ENCODE measurements around the gene BAZ2B.

Gene BAZ2B

DNA sequence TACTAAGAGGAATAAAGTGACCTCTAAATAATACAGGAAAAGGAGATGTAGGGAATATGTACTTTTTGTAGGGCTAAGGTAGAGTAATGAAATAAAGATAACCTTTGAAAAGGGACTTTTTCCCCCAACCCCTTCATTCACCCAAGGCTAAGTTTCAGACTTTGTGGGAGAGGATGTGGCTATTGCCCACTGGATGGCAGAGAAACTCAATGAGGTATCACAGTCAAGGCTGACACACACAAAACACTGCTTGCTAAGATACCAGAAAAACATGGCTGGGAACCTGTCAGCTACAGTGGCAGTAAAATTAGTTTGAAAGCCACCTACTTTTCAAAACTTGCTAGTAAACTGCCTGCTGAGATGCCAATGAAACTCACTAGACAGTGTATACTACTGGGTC lies 171.0 kb downstream of the BAZ2B start:
- no peak for TF ChIP-seq ZC3H10 (CRISPR knock-in tag; IDR thresholded peaks at IDR 0.05)
- TF ChIP-seq, protein P1, sequence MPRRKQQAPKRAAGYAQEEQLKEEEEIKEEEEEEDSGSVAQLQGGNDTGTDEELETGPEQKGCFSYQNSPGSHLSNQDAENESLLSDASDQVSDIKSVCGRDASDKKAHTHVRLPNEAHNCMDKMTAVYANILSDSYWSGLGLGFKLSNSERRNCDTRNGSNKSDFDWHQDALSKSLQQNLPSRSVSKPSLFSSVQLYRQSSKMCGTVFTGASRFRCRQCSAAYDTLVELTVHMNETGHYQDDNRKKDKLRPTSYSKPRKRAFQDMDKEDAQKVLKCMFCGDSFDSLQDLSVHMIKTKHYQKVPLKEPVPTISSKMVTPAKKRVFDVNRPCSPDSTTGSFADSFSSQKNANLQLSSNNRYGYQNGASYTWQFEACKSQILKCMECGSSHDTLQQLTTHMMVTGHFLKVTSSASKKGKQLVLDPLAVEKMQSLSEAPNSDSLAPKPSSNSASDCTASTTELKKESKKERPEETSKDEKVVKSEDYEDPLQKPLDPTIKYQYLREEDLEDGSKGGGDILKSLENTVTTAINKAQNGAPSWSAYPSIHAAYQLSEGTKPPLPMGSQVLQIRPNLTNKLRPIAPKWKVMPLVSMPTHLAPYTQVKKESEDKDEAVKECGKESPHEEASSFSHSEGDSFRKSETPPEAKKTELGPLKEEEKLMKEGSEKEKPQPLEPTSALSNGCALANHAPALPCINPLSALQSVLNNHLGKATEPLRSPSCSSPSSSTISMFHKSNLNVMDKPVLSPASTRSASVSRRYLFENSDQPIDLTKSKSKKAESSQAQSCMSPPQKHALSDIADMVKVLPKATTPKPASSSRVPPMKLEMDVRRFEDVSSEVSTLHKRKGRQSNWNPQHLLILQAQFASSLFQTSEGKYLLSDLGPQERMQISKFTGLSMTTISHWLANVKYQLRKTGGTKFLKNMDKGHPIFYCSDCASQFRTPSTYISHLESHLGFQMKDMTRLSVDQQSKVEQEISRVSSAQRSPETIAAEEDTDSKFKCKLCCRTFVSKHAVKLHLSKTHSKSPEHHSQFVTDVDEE (CRISPR knock-in tag; IDR thresholded peaks at IDR 0.05) = no peak
- TF ChIP-seq PPARA (CRISPR knock-in tag; IDR thresholded peaks at IDR 0.05; ENCODE audit: borderline replicate concordance) = no peak
- no peak for TF ChIP-seq TOX (CRISPR knock-in tag; IDR thresholded peaks at IDR 0.05; ENCODE audit: borderline replicate concordance)
- no peak for TF ChIP-seq GLIS3 (CRISPR knock-in tag; IDR thresholded peaks at IDR 0.05)
- TF ChIP-seq ARNTL (CRISPR knock-in tag; IDR thresholded peaks at IDR 0.05; ENCODE audit: borderline replicate concordance, low read depth) = no peak
- TF ChIP-seq ZFP3 (CRISPR knock-in tag; IDR thresholded peaks at IDR 0.05) = no peak
- TF ChIP-seq SNAI2 (CRISPR knock-in tag; IDR thresholded peaks at IDR 0.05) = no peak
- no peak for TF ChIP-seq ZNF70 (CRISPR knock-in tag; IDR thresholded peaks at IDR 0.05)
- TF ChIP-seq ESRRG (CRISPR knock-in tag; IDR thresholded peaks at IDR 0.05) = no peak
- TF ChIP-seq BACH2 (CRISPR knock-in tag; IDR thresholded peaks at IDR 0.05; ENCODE audit: borderline replicate concordance) = no peak
- ATAC-seq = no peak

DNA sequence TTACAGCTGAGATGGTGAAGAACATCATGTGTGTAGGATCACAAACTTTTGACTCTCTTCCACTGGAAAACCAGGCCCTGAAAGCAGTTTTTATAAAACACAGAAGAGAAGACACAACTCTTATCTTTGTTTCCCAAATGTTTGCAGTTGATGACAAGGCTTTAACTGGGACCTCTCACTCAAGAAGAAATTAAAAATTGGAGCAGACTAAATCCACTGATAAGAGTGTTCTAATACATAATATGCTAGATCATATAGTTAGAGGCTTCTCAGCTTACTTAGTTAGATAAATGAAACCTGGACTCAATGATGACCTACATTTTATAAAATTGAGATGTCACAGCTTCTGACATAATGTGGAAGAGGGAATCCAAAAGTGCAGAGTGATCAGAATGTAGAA lies 171.6 kb downstream of the BAZ2B start:
- ATAC-seq = no peak
- TF ChIP-seq ARNTL (CRISPR knock-in tag; IDR thresholded peaks at IDR 0.05; ENCODE audit: borderline replicate concordance, low read depth) (no peak), ZNF565 (CRISPR knock-in tag; conservative IDR thresholded peaks at IDR 0.05; ENCODE audit: low read depth) (no peak)

DNA sequence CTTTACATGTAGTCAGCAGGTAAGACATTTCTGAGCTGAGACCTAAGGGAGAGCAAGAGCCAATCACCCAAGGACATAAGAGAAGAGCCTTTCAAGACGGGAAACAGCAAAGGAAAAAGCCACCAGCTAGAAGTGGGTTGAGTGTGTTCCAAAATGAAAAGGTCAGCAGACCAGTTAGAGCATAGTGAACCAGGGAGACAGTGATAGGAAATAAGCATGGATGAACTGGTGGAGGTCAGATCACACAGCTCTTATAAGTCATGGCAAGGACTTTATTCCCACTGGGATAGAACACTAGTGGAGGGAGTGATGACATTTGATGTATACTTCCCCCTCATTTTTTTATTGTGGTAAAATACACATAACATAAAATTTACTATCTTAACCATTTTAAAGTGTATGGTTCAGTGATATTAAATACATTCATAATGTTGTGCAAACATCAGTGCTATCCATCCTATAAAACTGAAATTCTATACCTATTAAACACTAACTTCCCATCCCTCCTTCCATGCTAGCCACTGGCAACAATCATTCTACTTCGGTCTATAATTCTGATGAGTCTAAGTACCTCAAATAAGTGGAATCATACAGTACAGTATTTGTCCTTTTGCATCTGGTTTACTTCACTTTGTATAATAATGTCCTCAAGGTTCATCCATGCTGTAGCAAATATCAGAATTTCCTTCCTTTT lies 174.0 kb downstream of the BAZ2B start:
- TF ChIP-seq TCF4 (CRISPR knock-in tag; IDR thresholded peaks at IDR 0.05; ENCODE audit: borderline replicate concordance) = no peak
- no peak for ATAC-seq

DNA sequence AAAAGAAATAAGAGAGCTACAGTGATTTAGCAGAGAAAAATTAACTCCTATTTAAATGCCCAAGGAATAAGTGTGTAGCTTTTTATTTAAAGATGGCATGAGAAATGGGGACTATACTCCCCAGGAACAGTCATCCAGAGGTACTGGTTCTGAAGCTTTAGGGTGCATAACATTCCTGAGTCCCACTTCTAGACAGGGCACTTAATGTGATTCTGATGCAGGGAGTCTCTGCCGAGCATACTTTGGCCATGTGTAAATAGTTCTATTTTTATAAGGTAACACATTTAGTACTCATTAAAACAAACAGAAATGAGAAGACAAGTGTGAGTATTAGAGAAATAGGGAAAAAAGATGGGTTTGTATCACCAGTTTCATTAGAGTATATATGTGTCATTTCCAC lies 175.2 kb downstream of the BAZ2B start:
- ATAC-seq = no peak
- TF ChIP-seq ARNTL (CRISPR knock-in tag; IDR thresholded peaks at IDR 0.05; ENCODE audit: borderline replicate concordance, low read depth) (no peak), ZNF70 (CRISPR knock-in tag; IDR thresholded peaks at IDR 0.05) (no peak), ZNF8 (CRISPR knock-in tag; IDR thresholded peaks at IDR 0.05) (no peak), OSR1 (CRISPR knock-in tag; IDR thresholded peaks at IDR 0.05) (no peak), BACH2 (CRISPR knock-in tag; IDR thresholded peaks at IDR 0.05; ENCODE audit: borderline replicate concordance) (no peak), TOX (CRISPR knock-in tag; IDR thresholded peaks at IDR 0.05; ENCODE audit: borderline replicate concordance) (no peak), ESRRG (CRISPR knock-in tag; IDR thresholded peaks at IDR 0.05) (no peak), RARB (CRISPR knock-in tag; IDR thresholded peaks at IDR 0.05) (no peak)

DNA sequence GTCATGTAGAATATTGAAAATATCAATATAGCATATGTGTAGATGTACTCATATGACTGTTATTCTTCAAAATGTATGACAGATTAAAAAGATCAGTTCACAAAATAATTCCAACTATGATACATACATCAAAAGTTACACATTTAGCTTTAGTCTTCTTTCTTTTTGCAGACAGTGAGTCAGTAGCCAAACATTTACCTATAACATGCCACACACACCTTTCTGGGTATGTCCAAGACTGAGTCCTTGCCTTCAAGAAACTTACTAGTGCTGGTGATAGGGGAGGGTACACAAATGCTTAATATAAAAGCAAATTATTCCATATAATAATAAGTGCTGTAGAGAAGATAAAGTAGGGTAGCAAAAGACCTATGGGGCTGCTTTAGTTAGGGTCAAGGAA lies 176.9 kb downstream of the BAZ2B start:
- no peak for ATAC-seq

More for the DNA sequence above, 176.9 kb downstream of the BAZ2B start:
- TF ChIP-seq, protein P1 (CRISPR knock-in tag; IDR thresholded peaks at IDR 0.05) = no peak
- TF ChIP-seq ZNF70 (CRISPR knock-in tag; IDR thresholded peaks at IDR 0.05) (no peak), GLIS3 (CRISPR knock-in tag; IDR thresholded peaks at IDR 0.05) (no peak), PPARA (CRISPR knock-in tag; IDR thresholded peaks at IDR 0.05; ENCODE audit: borderline replicate concordance) (no peak), CSDC2 (CRISPR knock-in tag; IDR thresholded peaks at IDR 0.05) (no peak)
- TF ChIP-seq, protein P2, sequence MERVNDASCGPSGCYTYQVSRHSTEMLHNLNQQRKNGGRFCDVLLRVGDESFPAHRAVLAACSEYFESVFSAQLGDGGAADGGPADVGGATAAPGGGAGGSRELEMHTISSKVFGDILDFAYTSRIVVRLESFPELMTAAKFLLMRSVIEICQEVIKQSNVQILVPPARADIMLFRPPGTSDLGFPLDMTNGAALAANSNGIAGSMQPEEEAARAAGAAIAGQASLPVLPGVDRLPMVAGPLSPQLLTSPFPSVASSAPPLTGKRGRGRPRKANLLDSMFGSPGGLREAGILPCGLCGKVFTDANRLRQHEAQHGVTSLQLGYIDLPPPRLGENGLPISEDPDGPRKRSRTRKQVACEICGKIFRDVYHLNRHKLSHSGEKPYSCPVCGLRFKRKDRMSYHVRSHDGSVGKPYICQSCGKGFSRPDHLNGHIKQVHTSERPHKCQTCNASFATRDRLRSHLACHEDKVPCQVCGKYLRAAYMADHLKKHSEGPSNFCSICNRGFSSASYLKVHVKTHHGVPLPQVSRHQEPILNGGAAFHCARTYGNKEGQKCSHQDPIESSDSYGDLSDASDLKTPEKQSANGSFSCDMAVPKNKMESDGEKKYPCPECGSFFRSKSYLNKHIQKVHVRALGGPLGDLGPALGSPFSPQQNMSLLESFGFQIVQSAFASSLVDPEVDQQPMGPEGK (CRISPR knock-in tag; IDR thresholded peaks at IDR 0.05; ENCODE audit: borderline replicate concordance) = no peak

All from SK-N-SH treated with all-trans-retinoic acid at 6 μM for 48 hours (cell line).